Panc1 (cell line): ENCODE measurements around the gene PDLIM7. TPM values are rescaled to one million over a fixed set of nuclear protein-coding genes. Genes with fewer than 3 reads are reported as not detected.

ENCODE experiments used
- ATAC-seq: fragments of 200-7000 bp; cut with Tn5 transposase; 2 replicates; pipeline ENCODE4 v1.9.1; 2020; ENCODE audit warnings: mild to moderate bottlenecking, moderate library complexity
- BruUV-seq: library from RNA; stranded (reverse); fragments of 400-500 nt; replicated peaks from 2 replicates; lab custom pipeline; 2021; lab: Mats Ljungman, UMichigan
- CTCF ChIA-PET: fragments of 300-600 bp; sonication (Branson Sonifier 250); formaldehyde crosslinking; loops from one replicate; lab custom pipeline; 2022; ENCODE audit warnings: antibody characterized with exemption; lab: Charles Lee
- POLR2A ChIA-PET: fragments of 300-600 bp; sonication (Branson Sonifier 250); formaldehyde crosslinking; loops from one replicate; lab custom pipeline; 2022; ENCODE audit warnings: antibody characterized with exemption; lab: Charles Lee
- DNase-seq: peaks from one replicate; pipeline ENCODE4 v3.0.0-alpha.2; 2010; ENCODE audit warnings: low read depth, low spot score
- H3K27ac ChIP-seq: 2 replicates; pipeline ENCODE4 v1.5.1; 2011; ENCODE audit warnings: mild to moderate bottlenecking, low read length, inconsistent platforms
- H3K27me3 ChIP-seq: fragments of 200-500 bp; sonication (Bioruptor generic); 2 replicates; pipeline ENCODE4 v1.6.0; 2014; ENCODE audit warnings: low read length, inconsistent platforms; ENCODE audit not compliant: control insufficient read depth, insufficient read depth
- H3K36me3 ChIP-seq: fragments of 200-500 bp; sonication (Bioruptor generic); 2 replicates; pipeline ENCODE4 v1.5.1; 2014; ENCODE audit warnings: inconsistent platforms, mild to moderate bottlenecking, low read length, moderate library complexity; ENCODE audit not compliant: control insufficient read depth, insufficient read depth
- H3K4me1 ChIP-seq: 2 replicates; pipeline ENCODE4 v1.5.1; 2011; ENCODE audit warnings: inconsistent platforms, mild to moderate bottlenecking, low read length, moderate library complexity; ENCODE audit not compliant: control insufficient read depth, insufficient read depth
- H3K4me3 ChIP-seq, 2 experiments: 2 replicates each; pipeline ENCODE4 v1.5.1; 2011 to 2012; ENCODE audit warnings: low read depth in 2 of 2, low read length in 2 of 2, mild to moderate bottlenecking in 2 of 2, inconsistent platforms in 1 of 2, moderate library complexity in 1 of 2
- H3K9me3 ChIP-seq: fragments of 200-500 bp; sonication (Bioruptor generic); 2 replicates; pipeline ENCODE4 v1.5.1; 2014; ENCODE audit warnings: low read depth, mild to moderate bottlenecking, inconsistent platforms, low read length, moderate library complexity; ENCODE audit not compliant: control insufficient read depth, insufficient read depth
- CTCF ChIP-seq: fragments of 450-650 bp; IDR thresholded peaks from 2 replicates; pipeline ENCODE4 v1.5.1; 2017; ENCODE audit warnings: mild to moderate bottlenecking
- POLR2AphosphoS5 ChIP-seq: IDR thresholded peaks from 2 replicates; pipeline ENCODE4 v1.6.1; 2012; ENCODE audit warnings: mild to moderate bottlenecking, low read depth, low read length, moderate library complexity
- REST ChIP-seq, 2 experiments: IDR thresholded peaks; 2 replicates each; pipeline ENCODE4 v1.6.1; 2011 to 2012; ENCODE audit warnings: low read depth in 2 of 2, control low read depth in 1 of 2, low read length in 1 of 2, mild to moderate bottlenecking in 1 of 2, moderate library complexity in 1 of 2; ENCODE audit not compliant: insufficient read depth in 1 of 2
- SIN3A ChIP-seq: IDR thresholded peaks from 2 replicates; pipeline ENCODE4 v1.6.1; 2012; ENCODE audit warnings: low read depth, mild to moderate bottlenecking, low read length, moderate library complexity, borderline replicate concordance; ENCODE audit not compliant: insufficient read depth
- TCF7L2 ChIP-seq: IDR thresholded peaks from 2 replicates; pipeline ENCODE4 v1.6.1; 2011; ENCODE audit warnings: mild to moderate bottlenecking, low read depth, low read length, inconsistent platforms
- in situ Hi-C: cut with HindIII; loops from 2 replicates; pipeline ENCODE4 v1.10.0; 2016; ENCODE audit warnings: low sequenced_read_pairs, low pct_unique_long_range_greater_than_20kb
- intact Hi-C: fragments of 100-400 bp; cut with micrococcal nuclease; formaldehyde crosslinking; loops from one replicate; pipeline ENCODE4 v1.10.0; 2022; ENCODE audit not compliant: unreplicated experiment
- total RNA-seq: library from RNA; stranded (reverse); gene quantifications from one replicate; pipeline ENCODE4 v1.2.1, GENCODE V29; 2021; ENCODE audit not compliant: unreplicated experiment

Gene PDLIM7
- total RNA-seq, 1 experiment from 2014 or later = 62.9 TPM

GRCh38 chr5:177516601-177517568 lies 19.5 kb upstream of the PDLIM7 start, which contains the start of gene DDX41:
TSS of gene DDX41 (minus strand) at chr5:177516961. CDS start at chr5:177516945, 16 bp downstream.
- in situ Hi-C loops = no loop called here
- ATAC-seq (peak; percentile 94), DNase-seq (peak; percentile 99)
- Histone ChIP-seq H3K9me3 (no peaks in the 10 kb centered on the region), H3K36me3 (peaks cover 16% of the 10 kb centered on the region), H3K27ac (peak within 1 kb of the TSS; percentile 91), H3K4me3 (peak within 1 kb of the TSS; percentile 93 to 94), H3K4me1 (peaks cover 21% of the 10 kb centered on the region), H3K27me3 (no peaks in the 10 kb centered on the region)
- no peak for TF ChIP-seq CTCF
- peak; percentile 68 for TF ChIP-seq TCF7L2
- TF ChIP-seq REST (IDR thresholded peaks at IDR 0.05; ENCODE audit: insufficient read depth in 1 of 2, low read depth in 2 of 2, low read length in 1 of 2) = peak in 1 of 2 experiments; percentile 9; a peak in 1 of 4 replicates
- TF ChIP-seq SIN3A = 0 out of 2 replicates have a peak, but pooled peaks have one; percentile 54
- TF ChIP-seq POLR2AphosphoS5 = peak; percentile 64
- CTCF ChIA-PET = interaction anchor here (0.5 kb wide), 1 partner anchor 212 kb away, joined by 4 read pairs; no protein-coding TSS in a partner anchor
- BruUV-seq = TSS peak; percentile 79
- intact Hi-C loops = no loop called here
- POLR2A ChIA-PET = interaction anchor here (0.6 to 1.3 kb wide), 2 partner anchors 19 to 150 kb away, joined by 4 read pairs; partner anchors contain the start of gene PDLIM7

DNA sequence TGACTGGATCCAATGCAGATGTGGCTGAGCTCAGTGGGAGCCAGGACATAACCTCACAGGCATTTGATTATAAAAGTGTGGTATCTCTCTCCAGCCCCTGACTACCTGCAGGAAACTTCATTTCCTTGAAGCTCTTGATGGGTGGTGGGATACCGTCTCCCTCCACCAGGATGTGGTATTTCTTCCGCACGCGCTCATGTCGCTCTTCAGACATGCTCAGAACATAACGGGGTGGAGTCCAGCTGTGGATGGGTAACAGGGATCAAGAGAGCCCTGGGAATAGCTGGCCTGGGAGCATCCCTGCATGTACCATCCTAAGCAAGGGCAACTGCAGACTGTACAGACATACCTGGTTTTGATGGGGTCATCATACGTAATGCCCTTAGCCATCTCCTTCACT lies 18.2 kb upstream of the PDLIM7 start:
- H3K36me3 ChIP-seq = peaks cover 18% of the 10 kb centered on the region
- in situ Hi-C loops (no loop called here), intact Hi-C loops (no loop called here)
- no peaks in the 10 kb centered on the region for H3K9me3 ChIP-seq
- peak overlapping the region; percentile 91 for H3K27ac ChIP-seq
- DNase-seq (no peak), ATAC-seq (no peak)
- no peaks in the 10 kb centered on the region for H3K27me3 ChIP-seq
- CTCF ChIA-PET = no interaction called here
- POLR2A ChIA-PET = interaction anchor here (1.3 kb wide), 1 partner anchor 18 kb away, joined by 4 read pairs; the partner anchor contains the start of gene PDLIM7
- peaks cover 19% of the 10 kb centered on the region for H3K4me1 ChIP-seq
- TF ChIP-seq SIN3A (no peak), TCF7L2 (no peak), CTCF (no peak), REST (IDR thresholded peaks at IDR 0.05; ENCODE audit: insufficient read depth in 1 of 2, low read depth in 2 of 2, low read length in 1 of 2) (no peak), POLR2AphosphoS5 (no peak)
- peak overlapping the region; percentile 93 to 94 for H3K4me3 ChIP-seq
- BruUV-seq = TSS peak; percentile 84
